ENCODE measurements around the gene TMEM130.
"Not testable (repeated sequence)": the region's sequence is repeated elsewhere in the genome, so short reads cannot be mapped to it uniquely, and the experiment has no call there.

Gene TMEM130

DNA sequence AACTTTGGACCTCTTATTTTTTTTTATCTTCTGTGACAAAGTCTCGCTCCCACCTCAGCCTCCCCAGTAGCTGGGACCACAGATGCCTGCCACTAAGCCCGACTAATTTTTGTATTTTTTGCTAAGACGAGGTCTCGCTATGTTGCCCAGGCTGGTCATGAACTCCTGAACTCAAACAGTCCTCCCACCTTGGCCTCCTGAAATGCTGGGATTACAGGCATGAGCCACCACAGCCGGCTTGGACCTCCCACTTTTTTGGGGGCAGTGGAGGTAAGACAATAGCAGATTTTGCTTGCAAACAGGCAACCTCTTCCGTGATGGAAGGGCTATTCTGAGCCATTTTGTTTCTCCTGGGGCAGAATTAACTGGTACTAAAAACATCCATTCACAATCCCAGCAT is 7.3 kb upstream of the TMEM130 start:
- no peak for DNase-seq

DNA sequence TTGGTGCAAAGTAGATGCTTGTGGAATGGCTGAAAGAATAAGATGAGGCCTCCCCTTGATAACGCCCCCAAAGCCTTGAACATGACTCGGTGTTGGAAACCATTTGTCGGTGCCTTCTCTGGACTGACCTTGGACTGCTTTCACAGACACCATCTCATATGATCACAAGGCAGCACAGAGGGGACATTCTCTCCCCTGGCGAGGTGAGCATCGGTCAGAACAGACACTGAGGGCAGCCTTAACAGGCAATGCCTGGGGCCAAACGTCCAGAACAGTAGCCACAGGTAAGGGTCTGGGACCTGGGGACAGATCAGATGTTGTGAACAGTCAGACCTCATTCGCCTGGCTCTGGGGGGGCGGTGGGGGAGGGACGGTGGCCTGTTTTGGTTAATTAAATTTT is 5.7 kb upstream of the TMEM130 start:
- DNase-seq: no peak

DNA sequence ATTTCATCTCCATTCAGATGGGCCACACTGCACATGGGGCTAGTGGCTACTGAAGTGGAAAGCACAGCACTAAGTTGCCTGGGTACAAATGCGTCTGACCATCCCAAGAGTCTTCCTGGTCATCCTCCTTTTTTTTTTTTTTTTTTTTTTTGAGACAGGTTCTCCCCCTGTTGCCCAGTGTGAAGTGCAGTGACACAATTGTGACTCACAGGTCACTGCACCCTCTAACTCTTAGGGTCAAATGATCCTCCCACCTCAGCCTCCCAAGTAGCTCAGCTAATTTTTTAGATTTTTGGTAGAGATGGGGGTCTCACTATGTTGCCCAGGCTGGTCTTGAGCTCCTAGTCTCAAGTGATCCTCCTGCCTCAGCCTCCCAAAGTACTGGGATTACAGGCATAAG is 5.1 kb upstream of the TMEM130 start:
- no peak for DNase-seq

GRCh38 chr7:98873610-98874009 is 3.8 kb upstream of the TMEM130 start:
- not testable (repeated sequence) for DNase-seq

DNA sequence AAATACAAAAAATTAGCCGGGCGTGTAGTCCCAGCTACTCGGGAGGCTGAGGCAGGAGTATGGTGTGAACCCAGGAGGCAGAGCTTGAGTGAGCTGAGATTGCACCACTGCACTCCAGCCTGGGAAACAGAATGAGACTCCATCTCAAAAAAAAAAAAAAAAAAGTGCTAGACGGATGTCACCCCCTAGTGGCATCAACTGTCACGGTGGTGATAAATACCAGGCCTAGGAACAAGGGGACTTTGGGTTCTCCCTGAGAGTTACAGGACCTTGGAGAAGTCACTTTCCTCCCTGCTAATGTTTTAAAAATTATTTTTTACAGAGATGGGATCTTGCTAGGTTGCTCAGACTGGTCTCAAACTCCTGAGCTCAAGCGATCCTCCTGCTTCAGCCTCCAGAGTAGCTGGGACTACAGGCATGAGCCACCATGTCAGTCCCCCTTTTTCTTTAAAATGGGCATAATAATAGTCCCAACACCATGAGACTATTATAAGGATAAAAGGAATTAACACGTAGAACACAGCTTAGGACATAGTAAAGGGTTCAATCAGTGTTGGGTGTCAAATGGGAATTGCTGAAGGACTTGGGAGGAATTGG is 2.6 kb upstream of the TMEM130 start:
- no peak for DNase-seq

DNA sequence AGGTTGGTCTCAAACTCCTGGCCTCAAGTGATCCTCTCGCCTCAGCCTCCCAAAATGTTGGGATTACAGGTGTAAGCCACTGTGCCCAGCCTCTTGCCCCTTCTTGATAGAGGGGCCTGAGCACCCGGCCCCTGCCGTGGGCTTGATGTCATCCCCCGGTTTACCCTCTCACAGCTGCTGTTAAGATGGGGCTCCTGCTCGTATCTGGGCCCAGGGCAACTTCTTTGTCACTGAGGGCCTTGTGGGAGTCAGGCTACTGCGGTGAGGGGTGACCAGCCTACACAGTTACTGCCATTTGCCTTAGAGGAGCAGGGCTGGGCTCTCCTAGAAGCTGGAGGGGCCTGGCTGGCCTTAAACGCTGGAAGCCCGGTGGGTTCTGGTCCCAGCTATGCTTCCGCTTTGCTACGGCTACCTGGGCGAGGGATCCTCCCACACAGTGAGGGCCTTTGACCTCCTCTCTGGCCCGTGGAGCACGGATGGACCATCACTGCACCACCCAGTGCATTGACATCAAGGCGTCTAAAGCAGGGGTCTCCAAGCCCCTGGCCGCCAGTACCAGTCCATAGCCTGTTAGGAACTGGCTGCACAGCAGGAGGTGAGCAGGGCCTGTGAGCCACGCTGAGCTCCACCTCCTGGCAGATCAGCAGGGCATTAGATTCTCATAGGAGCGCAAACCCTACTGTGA is 1.1 kb upstream of the TMEM130 start:
- DNase-seq: no peak

- peak; percentile 98 for DNase-seq
Measured at GRCh38 chr7:98870121-98870651, 372 bp upstream of the TMEM130 start.

DNA sequence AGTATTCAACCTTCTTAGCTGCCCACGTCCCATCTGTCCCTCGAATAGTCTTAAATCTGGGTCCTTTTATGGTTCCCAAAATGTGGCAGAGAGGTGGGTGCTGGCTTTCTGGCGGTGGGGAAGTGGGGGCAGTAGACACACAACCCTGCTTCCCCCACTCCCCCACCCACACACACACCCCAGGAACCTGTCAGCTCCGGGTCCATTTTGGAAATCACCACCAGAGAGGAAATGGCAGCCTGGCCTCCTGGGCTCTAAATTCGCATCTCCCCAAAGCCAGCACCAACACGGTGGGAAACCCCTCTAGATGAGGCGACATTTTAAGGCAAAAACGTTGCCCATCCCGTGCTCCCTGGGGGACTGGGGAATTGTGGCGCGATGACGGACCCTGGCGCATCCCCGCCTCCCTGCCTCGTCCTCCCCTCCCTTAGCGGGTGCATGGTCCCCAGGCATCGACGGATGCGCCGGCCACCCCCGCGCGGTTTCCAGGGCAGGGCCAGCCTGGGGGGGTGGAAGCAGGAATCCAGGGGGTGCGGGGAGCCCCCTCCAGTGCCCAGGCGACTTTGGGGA is 702 bp downstream of the TMEM130 start:
- no peak for DNase-seq

DNA sequence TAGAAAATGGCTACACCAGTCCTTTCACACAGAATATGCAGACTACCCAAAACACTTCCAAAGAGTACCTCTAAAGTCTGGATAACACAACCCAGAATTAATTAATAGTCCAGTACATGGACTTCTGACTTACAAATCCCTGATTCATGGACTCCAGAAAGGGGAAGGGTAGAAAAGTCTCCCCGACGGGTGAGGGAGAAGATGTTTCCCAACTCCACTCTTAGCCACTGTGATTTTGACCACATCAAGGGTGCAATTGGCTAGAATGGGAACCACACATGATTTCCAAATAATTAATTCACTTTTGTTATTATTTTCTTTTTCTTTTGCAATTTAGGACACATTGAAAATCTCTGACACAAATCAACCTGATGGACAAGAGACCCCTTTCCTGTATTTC is 1.4 kb downstream of the TMEM130 start:
- no peak for DNase-seq

DNA sequence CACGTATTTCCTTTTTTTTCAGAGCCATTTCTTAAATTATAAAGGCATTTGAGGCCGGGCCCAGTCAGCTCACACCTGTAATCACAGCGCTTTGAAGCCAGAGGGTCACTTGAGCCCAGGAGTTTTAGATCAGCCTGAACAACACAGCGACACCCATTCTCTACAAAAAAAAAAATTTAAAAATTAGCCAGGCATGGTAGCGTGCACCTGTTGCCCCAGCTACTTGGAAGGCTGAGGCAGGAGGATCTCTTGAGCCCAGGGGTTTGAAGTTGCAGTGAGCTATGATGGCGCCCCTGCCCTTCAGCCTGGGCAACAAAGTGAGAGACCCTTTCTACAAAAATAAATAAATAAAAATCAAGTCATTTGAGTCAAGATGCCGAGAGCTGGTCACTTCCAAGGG is 3.0 kb downstream of the TMEM130 start:
- no peak for DNase-seq

GRCh38 chr7:98866351-98866750 is 3.5 kb downstream of the TMEM130 start:
- DNase-seq: no peak

DNA sequence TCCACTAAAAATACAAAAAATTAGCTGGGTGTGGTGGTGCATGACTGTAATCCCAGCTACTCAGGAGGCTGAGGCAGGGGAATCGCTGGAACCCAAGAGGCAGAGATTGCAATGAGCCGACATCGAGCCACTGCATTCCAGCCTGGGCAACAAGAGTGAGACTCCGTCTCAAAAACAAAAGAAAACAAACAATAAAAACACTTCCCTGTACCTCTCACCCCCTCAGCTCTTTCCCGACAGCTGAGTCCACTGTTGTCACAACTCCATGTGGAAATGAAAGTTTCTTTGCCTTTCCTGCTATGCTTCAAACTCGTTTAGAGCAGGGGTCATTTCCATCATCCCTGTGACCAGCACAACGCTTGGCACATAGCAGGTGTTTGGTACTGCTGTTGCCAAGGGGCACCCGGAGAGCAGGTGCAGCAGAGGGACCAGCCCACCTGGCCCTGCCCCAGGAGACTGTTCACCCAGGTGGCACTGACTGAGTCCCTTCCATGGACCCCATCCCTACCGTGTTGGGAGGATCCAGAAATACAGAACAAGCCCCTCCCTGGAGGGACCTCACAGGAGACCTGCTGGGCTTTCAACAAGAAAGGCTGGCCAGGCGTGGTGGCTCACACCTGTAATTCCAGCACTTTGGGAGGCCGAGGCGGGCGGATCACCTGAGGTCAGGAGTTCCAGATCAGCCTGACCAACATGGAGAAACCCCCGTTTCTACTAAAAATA is 4.9 kb downstream of the TMEM130 start:
- no peak for DNase-seq

DNA sequence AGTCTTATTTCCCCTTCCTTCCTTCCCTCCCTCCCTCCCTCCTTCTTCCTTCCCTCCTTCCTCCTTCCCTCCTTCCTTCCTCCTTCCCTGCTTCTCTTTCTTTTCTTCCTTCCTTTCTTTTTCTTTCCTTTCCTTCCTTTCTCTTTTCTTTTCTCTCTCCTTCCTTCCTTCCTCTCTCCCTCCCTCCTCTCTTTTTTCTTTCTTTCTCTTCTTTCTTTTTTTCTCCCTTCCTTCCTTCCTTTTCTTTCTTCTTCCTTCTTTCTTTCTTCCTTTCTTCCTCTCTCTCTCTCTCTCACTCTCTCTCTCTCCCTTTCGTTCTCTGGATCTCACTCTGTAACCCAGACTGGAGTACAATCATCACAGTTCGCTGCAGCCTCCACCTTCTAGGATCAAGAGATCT is 6.2 kb downstream of the TMEM130 start:
- no peak for DNase-seq

GRCh38 chr7:98862716-98863420 is 6.9 kb downstream of the TMEM130 start:
- DNase-seq: no peak

DNA sequence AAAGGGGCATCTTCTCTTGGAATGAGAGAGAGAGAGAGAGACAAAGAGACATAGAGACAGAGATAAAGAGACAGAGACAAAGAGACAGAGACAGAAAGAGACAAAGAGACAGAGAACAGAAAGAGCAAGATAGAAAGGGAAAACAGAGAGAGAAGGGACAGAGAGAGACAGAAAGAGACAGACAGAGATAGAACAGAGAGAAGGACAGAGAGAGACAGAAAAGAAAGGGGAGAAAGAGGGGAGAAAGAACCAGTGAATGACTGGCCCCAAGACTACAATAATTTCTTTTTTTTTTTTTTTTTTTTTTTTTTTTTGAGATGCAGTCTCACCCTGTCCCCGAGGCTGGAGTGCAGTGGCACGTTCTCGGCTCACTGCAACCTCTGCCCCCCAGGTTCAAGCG is 7.6 kb downstream of the TMEM130 start:
- DNase-seq: no peak

- DNase-seq: no peak
Measured at GRCh38 chr7:98860071-98860470, 9.7 kb downstream of the TMEM130 start.

GRCh38 chr7:98855610-98856422 is 14.0 kb downstream of the TMEM130 start:
- DNase-seq: no peak

DNA sequence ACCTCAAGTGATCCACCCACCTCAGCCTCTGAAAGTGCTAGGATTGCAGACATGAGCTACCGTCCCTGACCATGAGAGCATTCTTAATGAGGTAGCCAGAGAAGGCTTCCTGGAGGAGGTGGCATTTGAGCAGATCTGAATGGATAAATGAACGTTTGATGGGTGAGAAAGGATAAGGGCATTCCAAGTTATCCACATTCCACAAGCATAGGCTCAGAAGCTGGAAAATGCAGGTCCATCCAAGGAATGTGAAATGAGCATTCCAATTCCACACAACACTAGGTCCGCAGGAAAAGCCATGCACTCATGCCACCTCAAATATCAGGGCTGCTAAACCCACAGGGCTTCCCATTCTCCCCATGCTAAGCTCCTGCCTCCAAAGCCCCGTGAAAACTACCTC is 17.0 kb downstream of the TMEM130 start:
- no peak for DNase-seq

DNA sequence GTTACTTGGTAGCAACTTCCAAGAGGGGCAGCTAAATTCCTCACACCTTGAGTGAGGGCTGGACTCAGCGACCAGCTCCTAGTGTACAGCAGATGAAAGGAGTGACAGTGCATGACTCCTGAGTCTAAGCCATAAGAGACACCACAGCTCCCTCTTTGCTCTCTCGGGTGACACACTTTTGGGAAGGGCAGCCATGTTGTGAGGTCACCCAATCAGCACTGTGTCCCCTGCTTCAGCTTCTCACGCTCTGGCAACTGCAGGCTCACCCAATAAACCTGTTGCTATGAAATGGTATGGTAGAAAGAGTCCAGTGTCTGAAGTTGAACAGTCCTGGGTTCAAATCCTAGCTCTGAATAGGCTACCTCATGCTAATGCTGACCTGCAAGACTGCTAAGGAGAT is 20.9 kb downstream of the TMEM130 start:
- no peak for DNase-seq

- DNase-seq: not testable (repeated sequence)
Measured at GRCh38 chr7:98842552-98842951, 27.3 kb downstream of the TMEM130 start.

DNA sequence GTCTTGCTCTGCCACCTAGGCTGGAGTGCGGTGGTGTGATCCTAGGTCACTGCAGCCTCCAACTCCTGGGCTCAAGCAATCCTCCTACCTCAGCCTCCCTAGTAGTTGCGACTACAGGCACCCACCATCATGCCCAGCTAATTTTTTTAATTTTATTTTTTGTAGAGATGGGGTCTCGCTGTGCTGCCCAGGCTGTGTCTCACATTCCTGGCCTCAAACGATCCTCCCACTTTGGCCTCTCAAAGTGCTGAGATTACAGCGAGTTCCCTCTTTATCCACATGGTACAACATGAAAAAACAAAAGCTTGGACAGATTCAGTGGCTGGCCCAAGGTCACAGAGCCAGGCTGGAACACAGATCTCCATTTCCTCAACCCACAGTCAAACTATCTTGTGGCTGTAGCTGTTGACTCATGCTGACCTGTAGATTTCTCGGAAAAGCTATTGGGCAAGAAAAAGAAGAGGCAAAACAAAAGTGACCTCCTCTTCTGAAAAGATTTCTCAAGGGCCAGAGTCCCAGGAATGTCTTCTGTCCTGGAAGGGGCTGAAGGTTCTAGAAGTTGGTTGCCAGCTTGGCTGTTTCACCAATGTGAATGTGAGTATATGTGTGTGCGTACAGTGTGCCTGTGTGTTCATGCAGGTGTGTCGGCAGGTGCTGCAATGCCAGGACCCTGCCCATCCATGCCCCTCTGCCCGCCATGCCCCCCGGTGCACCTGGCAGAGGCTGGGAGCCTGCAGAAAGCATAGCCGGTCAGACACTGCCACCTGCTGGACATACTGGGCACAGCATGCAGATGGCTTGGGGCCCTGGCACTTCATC is 28.4 kb downstream of the TMEM130 start:
- DNase-seq: no peak
